Lower lobe of right lung (tissue), 2 donors: ENCODE results near the gene NPPA. TPM values are rescaled to one million over a fixed set of nuclear protein-coding genes. Genes with fewer than 3 reads are reported as not detected.

Source experiments
- ATAC-seq, 2 donors: fragments of 200-7000 bp; cut with Tn5 transposase; one replicate each; pipeline ENCODE4 v1.9.1; 2020 to 2022; ENCODE audit warnings: mild to moderate bottlenecking in 2 of 2, moderate library complexity in 2 of 2
- DNase-seq: peaks from one replicate; pipeline ENCODE4 v3.0.0-alpha.2; 2020
- H3K27ac ChIP-seq: fragments of 200-600 bp; one replicate; pipeline ENCODE4 v1.8.0; 2022
- H3K27me3 ChIP-seq: fragments of 200-600 bp; one replicate; pipeline ENCODE4 v1.8.0; 2022; ENCODE audit warnings: low read depth
- H3K36me3 ChIP-seq: fragments of 200-600 bp; one replicate; pipeline ENCODE4 v1.8.0; 2022; ENCODE audit warnings: mild to moderate bottlenecking
- H3K4me1 ChIP-seq: fragments of 200-600 bp; one replicate; pipeline ENCODE4 v1.8.0; 2022
- H3K4me3 ChIP-seq: fragments of 200-600 bp; one replicate; pipeline ENCODE4 v1.8.0; 2022; ENCODE audit warnings: mild to moderate bottlenecking
- H3K9me3 ChIP-seq: fragments of 200-600 bp; one replicate; pipeline ENCODE4 v1.8.0; 2022
- CTCF ChIP-seq: fragments of 200-600 bp; IDR thresholded peaks from one replicate; pipeline ENCODE4 v1.8.0; 2022; ENCODE audit warnings: antibody characterized with exemption, mild to moderate bottlenecking
- intact Hi-C: fragments of 100-400 bp; cut with DNase I; formaldehyde crosslinking; loops from one replicate; pipeline ENCODE4 v1.11.0; 2022
- total RNA-seq: library from RNA; stranded (reverse); fragmentation: NEBNext Ultra II Directional; extraction: Animal tissue kit (Norgen Biotek cat#: 25700); gene quantifications from one replicate; pipeline ENCODE4 v1.2.1, GENCODE V29; 2021
- donor health status: DM: no; HTN: yes; CAD: no; lungs with severe emphysema.

The NPPA gene
- total RNA-seq, 1 donor from 2014 or later, result 2.6 TPM

- Histone ChIP-seq H3K4me1 (peaks cover 12% of the 10 kb centered on the region), H3K36me3 (peaks cover 99% of the 10 kb centered on the region), H3K27ac (no peak overlapping the region), H3K4me3 (no peak overlapping the region), H3K27me3 (no peaks in the 10 kb centered on the region), H3K9me3 (no peaks in the 10 kb centered on the region)
- ATAC-seq (no peak), DNase-seq (no peak)
- intact Hi-C loops, result no loop called here
- no peak for TF ChIP-seq CTCF
Observed at GRCh38 chr1:11839727-11840705, 7.6 kb downstream of the NPPA start.

- intact Hi-C loops, result no loop called here
- no peaks in the 10 kb centered on the region for H3K27me3 ChIP-seq
- no peak overlapping the region for H3K4me3 ChIP-seq
- no peaks in the 10 kb centered on the region for H3K9me3 ChIP-seq
- H3K36me3 ChIP-seq, result peaks cover 99% of the 10 kb centered on the region
- H3K27ac ChIP-seq, result no peak overlapping the region
- peak; percentile 84 for DNase-seq
- peak; percentile 81 to 86 for ATAC-seq
- H3K4me1 ChIP-seq, result peaks cover 12% of the 10 kb centered on the region
- peak; percentile 98 for TF ChIP-seq CTCF
Observed at GRCh38 chr1:11838349-11839272, 9.0 kb downstream of the NPPA start.

GRCh38 chr1:11837767-11838348, 9.7 kb downstream of the NPPA start:
- intact Hi-C loops, result no loop called here
- H3K36me3 ChIP-seq, result peaks cover 100% of the 10 kb centered on the region

GRCh38 chr1:11836955-11837766, 10.4 kb downstream of the NPPA start:
- Histone ChIP-seq H3K36me3 (peaks cover 100% of the 10 kb centered on the region), H3K4me3 (no peak overlapping the region), H3K27ac (no peak overlapping the region), H3K9me3 (no peaks in the 10 kb centered on the region), H3K4me1 (peaks cover 1% of the 10 kb centered on the region), H3K27me3 (no peaks in the 10 kb centered on the region)
- TF ChIP-seq CTCF, result no peak
- no peak for DNase-seq
- intact Hi-C loops, result no loop called here
- ATAC-seq, result no peak

More at GRCh38 chr1:11837767-11838348, 9.7 kb downstream of the NPPA start:
- DNase-seq (no peak), ATAC-seq (peak in 1 of 2 donors; percentile 4)
- Histone ChIP-seq H3K4me1 (peaks cover 8% of the 10 kb centered on the region), H3K27me3 (no peaks in the 10 kb centered on the region), H3K9me3 (no peaks in the 10 kb centered on the region), H3K27ac (no peak overlapping the region), H3K4me3 (no peak overlapping the region)
- TF ChIP-seq CTCF, result no peak
